HEK293 (cell line): ENCODE data around the gene MAP3K15.

Experiments used
- CTCF ChIA-PET: fragments of 350-600 bp; formaldehyde crosslinking; extraction: SDS; loops from one replicate; lab custom pipeline; 2021; ENCODE audit warnings: antibody characterized with exemption; lab: Yijun Ruan, JAX
- POLR2A ChIA-PET: fragments of 300-600 bp; formaldehyde crosslinking; extraction: SDS; loops from one replicate; lab custom pipeline; 2020; ENCODE audit warnings: antibody characterized with exemption, inconsistent platforms; lab: Yijun Ruan, JAX
- H3K27ac ChIP-seq: fragments of 200-500 bp; sonication (Bioruptor generic); 2 replicates; pipeline ENCODE4 v1.5.1; 2014; ENCODE audit warnings: low read depth, low read length, control low read depth, inconsistent platforms; ENCODE audit errors: extremely low read depth
- H3K36me3 ChIP-seq, 2 experiments: fragments of 200-500 bp in 1 of 2; sonication (Bioruptor generic) in 1 of 2; 1 replicate in 1 of 2; 2 replicates in 1 of 2; pipeline ENCODE4 v1.5.1; 2014 to 2017; ENCODE audit warnings: inconsistent platforms in 2 of 2, low read length in 2 of 2; ENCODE audit not compliant: control insufficient read depth in 2 of 2, insufficient read depth in 1 of 2
- H3K4me1 ChIP-seq: fragments of 200-500 bp; sonication (Bioruptor generic); 2 replicates; pipeline ENCODE4 v1.5.1; 2014; ENCODE audit warnings: mild to moderate bottlenecking, low read length, inconsistent platforms; ENCODE audit not compliant: control insufficient read depth, insufficient read depth
- H3K4me3 ChIP-seq: 2 replicates; pipeline ENCODE4 v1.5.1; 2011; ENCODE audit warnings: low read depth, mild to moderate bottlenecking, control low read depth, low read length, moderate library complexity
- H3K9me3 ChIP-seq: fragments of 200-500 bp; sonication (Bioruptor generic); 2 replicates; pipeline ENCODE4 v1.5.1; 2014; ENCODE audit warnings: low read depth, low read length, inconsistent platforms; ENCODE audit not compliant: control insufficient read depth, insufficient read depth
- HOXD13 ChIP-seq: sonication (generic); formaldehyde crosslinking; IDR thresholded peaks from 2 replicates; pipeline ENCODE4 v1.8.0; 2022; ENCODE audit warnings: missing genetic modification reagents, borderline replicate concordance
- KLF1 ChIP-seq: fragments of 450-650 bp; formaldehyde crosslinking; IDR thresholded peaks from 2 replicates; pipeline ENCODE4 v1.5.1; 2016; ENCODE audit warnings: missing biosample characterization, missing genetic modification characterization
- SCRT1 ChIP-seq: fragments of 450-650 bp; formaldehyde crosslinking; IDR thresholded peaks from 2 replicates; pipeline ENCODE4 v1.5.1; 2016; ENCODE audit warnings: missing biosample characterization, missing genetic modification characterization, borderline replicate concordance
- SCRT2 ChIP-seq: fragments of 450-650 bp; formaldehyde crosslinking; IDR thresholded peaks from 2 replicates; pipeline ENCODE4 v1.5.1; 2016; ENCODE audit warnings: missing biosample characterization, missing genetic modification characterization
- TRIM28 ChIP-seq: IDR thresholded peaks from 2 replicates; pipeline ENCODE4 v1.6.1; 2011; ENCODE audit warnings: low read length, control low read depth, borderline replicate concordance
- YY1 ChIP-seq: fragments of 450-650 bp; formaldehyde crosslinking; IDR thresholded peaks from 2 replicates; pipeline ENCODE4 v1.5.1; 2018; ENCODE audit warnings: missing biosample characterization, missing genetic modification characterization
- ZBTB10 ChIP-seq: fragments of 450-650 bp; formaldehyde crosslinking; IDR thresholded peaks from 2 replicates; pipeline ENCODE4 v1.5.1; 2016; ENCODE audit warnings: missing biosample characterization, missing genetic modification characterization
- ZBTB8A ChIP-seq: fragments of 450-650 bp; formaldehyde crosslinking; IDR thresholded peaks from 2 replicates; pipeline ENCODE4 v1.5.1; 2016; ENCODE audit warnings: missing biosample characterization, missing genetic modification characterization
- ZNF112 ChIP-seq: fragments of 450-650 bp; formaldehyde crosslinking; IDR thresholded peaks from 2 replicates; pipeline ENCODE4 v1.5.0; 2017; ENCODE audit warnings: missing biosample characterization, missing genetic modification characterization
- ZNF174 ChIP-seq: fragments of 450-650 bp; formaldehyde crosslinking; IDR thresholded peaks from 2 replicates; pipeline ENCODE4 v1.5.0; 2017; ENCODE audit warnings: missing biosample characterization, mild to moderate bottlenecking, missing genetic modification characterization
- ZNF223 ChIP-seq: fragments of 450-650 bp; formaldehyde crosslinking; IDR thresholded peaks from 2 replicates; pipeline ENCODE4 v1.5.1; 2016; ENCODE audit warnings: missing biosample characterization, missing genetic modification characterization
- ZNF280C ChIP-seq: fragments of 450-650 bp; formaldehyde crosslinking; IDR thresholded peaks from 2 replicates; pipeline ENCODE4 v1.5.1; 2016; ENCODE audit warnings: missing biosample characterization, missing genetic modification characterization
- ZNF302 ChIP-seq: fragments of 450-650 bp; formaldehyde crosslinking; IDR thresholded peaks from 2 replicates; pipeline ENCODE4 v1.5.1; 2016; ENCODE audit warnings: missing biosample characterization, missing genetic modification characterization, low read depth
- ZNF311 ChIP-seq: fragments of 450-650 bp; formaldehyde crosslinking; IDR thresholded peaks from 2 replicates; pipeline ENCODE4 v1.5.1; 2017; ENCODE audit warnings: missing biosample characterization, missing genetic modification characterization, borderline replicate concordance
- ZNF335 ChIP-seq: fragments of 450-650 bp; formaldehyde crosslinking; conservative IDR thresholded peaks from 2 replicates; pipeline ENCODE4 v1.5.1; 2016; ENCODE audit warnings: missing biosample characterization, missing genetic modification characterization
- ZNF366 ChIP-seq: fragments of 450-650 bp; formaldehyde crosslinking; conservative IDR thresholded peaks from 2 replicates; pipeline ENCODE4 v1.5.1; 2016; ENCODE audit warnings: missing biosample characterization, missing genetic modification characterization
- ZNF391 ChIP-seq: fragments of 450-650 bp; formaldehyde crosslinking; IDR thresholded peaks from 2 replicates; pipeline ENCODE4 v1.5.1; 2016; ENCODE audit warnings: low read depth, missing biosample characterization, missing genetic modification characterization, borderline replicate concordance
- ZNF449 ChIP-seq: fragments of 450-650 bp; formaldehyde crosslinking; IDR thresholded peaks from 2 replicates; pipeline ENCODE4 v1.5.1; 2017; ENCODE audit warnings: missing biosample characterization, mild to moderate bottlenecking, missing genetic modification characterization, moderate library complexity
- ZNF555 ChIP-seq: fragments of 450-650 bp; formaldehyde crosslinking; conservative IDR thresholded peaks from 2 replicates; pipeline ENCODE4 v1.5.1; 2017; ENCODE audit warnings: missing biosample characterization, mild to moderate bottlenecking, missing genetic modification characterization, inconsistent platforms
- ZNF558 ChIP-seq: fragments of 450-650 bp; formaldehyde crosslinking; IDR thresholded peaks from 2 replicates; pipeline ENCODE4 v1.5.1; 2016; ENCODE audit warnings: missing biosample characterization, missing genetic modification characterization
- ZNF571 ChIP-seq: fragments of 450-650 bp; formaldehyde crosslinking; IDR thresholded peaks from 2 replicates; pipeline ENCODE4 v1.5.0; 2017; ENCODE audit warnings: missing biosample characterization, missing genetic modification characterization
- ZNF580 ChIP-seq: fragments of 450-650 bp; formaldehyde crosslinking; IDR thresholded peaks from 2 replicates; pipeline ENCODE4 v1.5.1; 2016; ENCODE audit warnings: missing biosample characterization, missing genetic modification characterization
- ZNF660 ChIP-seq: fragments of 450-650 bp; IDR thresholded peaks from 2 replicates; pipeline ENCODE4 v1.5.1; 2018; ENCODE audit warnings: missing biosample characterization, mild to moderate bottlenecking, missing genetic modification characterization
- ZNF670 ChIP-seq: fragments of 450-650 bp; formaldehyde crosslinking; IDR thresholded peaks from 2 replicates; pipeline ENCODE4 v1.5.1; 2016; ENCODE audit warnings: missing biosample characterization, missing genetic modification characterization, low read depth
- ZNF692 ChIP-seq: fragments of 450-650 bp; formaldehyde crosslinking; IDR thresholded peaks from 2 replicates; pipeline ENCODE4 v1.5.1; 2016; ENCODE audit warnings: missing biosample characterization, missing genetic modification characterization
- ZNF777 ChIP-seq: fragments of 450-650 bp; formaldehyde crosslinking; IDR thresholded peaks from 2 replicates; pipeline ENCODE4 v1.5.1; 2017; ENCODE audit warnings: missing biosample characterization, missing genetic modification characterization, borderline replicate concordance
- ZSCAN30 ChIP-seq: fragments of 450-650 bp; IDR thresholded peaks from 2 replicates; pipeline ENCODE4 v1.5.1; 2018; ENCODE audit warnings: missing biosample characterization, mild to moderate bottlenecking, missing genetic modification characterization, moderate library complexity
- ZXDB ChIP-seq: fragments of 450-650 bp; formaldehyde crosslinking; IDR thresholded peaks from 2 replicates; pipeline ENCODE4 v1.5.1; 2016; ENCODE audit warnings: missing biosample characterization, missing genetic modification characterization

Gene MAP3K15

GRCh38 chrX:19381326-19381725 lies 134.0 kb downstream of the MAP3K15 start (continued):
- TF ChIP-seq ZNF174 (tag by site-specific recombination) (no peak), ZSCAN30 (tag by site-specific recombination) (no peak)
- TF ChIP-seq, all 188 proteins: peak for 0

GRCh38 chrX:19377799-19378198 lies 137.5 kb downstream of the MAP3K15 start:
- no peak overlapping the region for H3K27ac ChIP-seq
- no peaks in the 10 kb centered on the region for H3K4me1 ChIP-seq
- no peak for TF ChIP-seq ZNF311 (tag by site-specific recombination)
- TF ChIP-seq HOXD13 (CRISPR knock-in tag): no peak
- TF ChIP-seq TRIM28: no peak
- TF ChIP-seq ZNF670 (tag by site-specific recombination): no peak
- no peak for TF ChIP-seq SCRT2 (tag by site-specific recombination)
- TF ChIP-seq ZNF571: no peak
- TF ChIP-seq ZNF112 (tag by site-specific recombination): no peak
- TF ChIP-seq YY1 (tag by site-specific recombination): no peak
- no peak for TF ChIP-seq ZNF692 (tag by site-specific recombination)
- TF ChIP-seq ZNF555 (tag by site-specific recombination): no peak
- no peak for TF ChIP-seq ZNF335 (tag by site-specific recombination)
- no peak for TF ChIP-seq ZNF302
- no peak for TF ChIP-seq ZNF391 (tag by site-specific recombination)
- TF ChIP-seq ZNF777 (tag by site-specific recombination): no peak
- no peak for TF ChIP-seq ZBTB8A
- TF ChIP-seq ZNF449: no peak
- no peak for TF ChIP-seq SCRT1 (tag by site-specific recombination)
- TF ChIP-seq, all 188 proteins: peak for 0
- H3K4me3 ChIP-seq: no peak overlapping the region
- no peaks in the 10 kb centered on the region for H3K9me3 ChIP-seq
- CTCF ChIA-PET: interaction anchor here (0.6 kb wide), 1 partner anchor 392 kb away, joined by 5 read pairs; no protein-coding TSS in a partner anchor
- POLR2A ChIA-PET: no interaction called here
- H3K36me3 ChIP-seq: peaks cover 0 to 18% of the 10 kb centered on the region in 2 experiments; a peak in 1 of 3 replicates

- POLR2A ChIA-PET: no interaction called here
- no peak overlapping the region for H3K27ac ChIP-seq
- CTCF ChIA-PET: interaction anchor here (0.6 to 1.4 kb wide), 3 partner anchors 11 to 141 kb away, joined by 3 to 4 read pairs (median 3); no protein-coding TSS in a partner anchor
- TF ChIP-seq ZNF580 (no peak), ZBTB10 (no peak), KLF1 (tag by site-specific recombination) (no peak), ZNF660 (tag by site-specific recombination) (no peak), ZNF555 (tag by site-specific recombination) (no peak), ZXDB (tag by site-specific recombination) (no peak), ZNF558 (tag by site-specific recombination) (no peak), ZNF280C (tag by site-specific recombination) (no peak), ZNF223 (no peak), ZNF366 (tag by site-specific recombination) (no peak)
These were observed 139.8 kb downstream of the MAP3K15 start for GRCh38 chrX:19375546-19375945.

More at GRCh38 chrX:19375546-19375945, 139.8 kb downstream of the MAP3K15 start:
- no peak overlapping the region for H3K4me3 ChIP-seq
- 0 out of 2 replicates have a peak, but pooled peaks cover 3% of the 10 kb centered on the region for H3K4me1 ChIP-seq
- H3K36me3 ChIP-seq: peaks cover 0 to 27% of the 10 kb centered on the region in 2 experiments; a peak in 1 of 3 replicates
- no peaks in the 10 kb centered on the region for H3K9me3 ChIP-seq
